Mesothelial cell of epicardium (in vitro differentiated cells): ENCODE data around the gene GLT8D1. TPM values are rescaled to one million over a fixed set of nuclear protein-coding genes. Genes with fewer than 3 reads are reported as not detected.
"Not testable (repeated sequence)": the region's sequence is repeated elsewhere in the genome, so short reads cannot be mapped to it uniquely, and the experiment has no call there.

Experiments
- DNase-seq, 2 experiments: peaks; one replicate each; pipeline ENCODE4 v3.0.0; 2021; ENCODE audit warnings: low spot score in 2 of 2; ENCODE audit not compliant: unreplicated experiment in 2 of 2
- H3K27ac Mint-ChIP-seq: 2 replicates; pipeline ENCODE4 v1.8.0; 2021; ENCODE audit warnings: mixed read lengths
- H3K27me3 Mint-ChIP-seq: 2 replicates; pipeline ENCODE4 v1.8.0; 2021; ENCODE audit warnings: low read depth, mixed read lengths
- H3K36me3 Mint-ChIP-seq: 2 replicates; pipeline ENCODE4 v1.8.0; 2021; ENCODE audit warnings: mixed read lengths
- H3K4me1 Mint-ChIP-seq: 2 replicates; pipeline ENCODE4 v1.8.0; 2021; ENCODE audit warnings: mixed read lengths
- H3K4me3 Mint-ChIP-seq: 2 replicates; pipeline ENCODE4 v1.8.0; 2021; ENCODE audit warnings: mild to moderate bottlenecking, moderate library complexity, mixed read lengths
- H3K9me3 Mint-ChIP-seq: 2 replicates; pipeline ENCODE4 v1.8.0; 2021; ENCODE audit warnings: mixed read lengths
- CTCF ChIP-seq: fragments of 200-600 bp; sonication (generic); IDR thresholded peaks from one replicate; pipeline ENCODE4 v1.5.0; 2021; ENCODE audit warnings: antibody characterized with exemption; ENCODE audit not compliant: unreplicated experiment
- total RNA-seq: library from RNA; stranded (reverse); gene quantifications from 3 replicates; pipeline ENCODE4 v1.2.1, GENCODE V29; 2021

GLT8D1 gene
- total RNA-seq, 1 donor from 2014 or later, result 79.2 TPM

- H3K9me3 Mint-ChIP-seq, result no peaks in the 10 kb centered on the region
- no peak overlapping the region for H3K27ac Mint-ChIP-seq
Measured at GRCh38 chr3:52742418-52743041, 36.9 kb upstream of the GLT8D1 start.

GRCh38 chr3:52739730-52740129 is 34.1 kb upstream of the GLT8D1 start:
- Mint-ChIP-seq H3K36me3 (peaks cover 41% of the 10 kb centered on the region), H3K4me3 (no peak overlapping the region), H3K9me3 (no peaks in the 10 kb centered on the region), H3K4me1 (no peaks in the 10 kb centered on the region), H3K27ac (no peak overlapping the region), H3K27me3 (no peaks in the 10 kb centered on the region)
- DNase-seq, result no peak
- no peak for TF ChIP-seq CTCF

More at GRCh38 chr3:52742418-52743041, 36.9 kb upstream of the GLT8D1 start:
- H3K4me3 Mint-ChIP-seq, result no peak overlapping the region
- no peaks in the 10 kb centered on the region for H3K27me3 Mint-ChIP-seq
- H3K4me1 Mint-ChIP-seq, result no peaks in the 10 kb centered on the region
- TF ChIP-seq CTCF, result no peak
- no peak for DNase-seq
- H3K36me3 Mint-ChIP-seq, result peaks cover 40% of the 10 kb centered on the region

DNA sequence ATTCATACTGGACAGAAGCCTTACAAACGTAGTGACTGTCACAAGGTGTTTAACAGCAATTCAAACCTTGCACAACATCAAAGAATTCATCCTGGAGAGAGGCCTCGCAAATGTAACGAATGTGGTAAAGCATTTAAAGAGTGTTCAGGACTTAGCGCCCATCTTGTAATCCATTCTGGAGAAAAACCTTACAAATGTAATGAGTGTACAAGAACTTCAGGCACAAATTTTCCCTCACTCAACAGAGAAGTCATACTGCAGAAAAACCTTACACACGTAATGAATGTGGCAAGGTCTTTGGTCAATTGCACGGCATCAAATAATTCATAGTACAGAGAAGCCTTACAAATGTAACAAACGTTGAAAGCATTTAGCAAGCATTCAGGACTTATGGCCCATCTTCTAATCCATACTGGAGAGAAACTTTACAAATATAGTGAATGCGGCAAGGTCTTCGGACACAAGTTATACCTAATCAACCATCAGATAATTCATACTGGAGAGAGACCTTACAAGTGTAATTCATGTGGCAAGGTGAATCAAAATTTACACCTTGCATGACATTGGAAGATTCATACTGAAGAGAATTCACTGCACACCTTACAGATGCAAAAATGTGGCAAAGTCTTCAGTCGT is 27.8 kb upstream of the GLT8D1 start:
- peaks cover 75% of the 10 kb centered on the region for H3K36me3 Mint-ChIP-seq
- no peaks in the 10 kb centered on the region for H3K4me1 Mint-ChIP-seq
- H3K9me3 Mint-ChIP-seq, result peaks cover 28% of the 10 kb centered on the region
- no peak for DNase-seq
- H3K4me3 Mint-ChIP-seq, result no peak overlapping the region
- TF ChIP-seq CTCF, result no peak
- H3K27me3 Mint-ChIP-seq, result no peaks in the 10 kb centered on the region
- H3K27ac Mint-ChIP-seq, result no peak overlapping the region

- Mint-ChIP-seq H3K36me3 (peaks cover 84% of the 10 kb centered on the region), H3K4me3 (no peak overlapping the region), H3K9me3 (peaks cover 32% of the 10 kb centered on the region), H3K4me1 (no peaks in the 10 kb centered on the region), H3K27me3 (no peaks in the 10 kb centered on the region), H3K27ac (no peak overlapping the region)
- TF ChIP-seq CTCF, result no peak
- no peak for DNase-seq
Measured at GRCh38 chr3:52731590-52731989, 26.0 kb upstream of the GLT8D1 start.

- no peak for TF ChIP-seq CTCF
Measured at GRCh38 chr3:52730681-52731080, 25.1 kb upstream of the GLT8D1 start.

GRCh38 chr3:52728753-52729152 is 23.2 kb upstream of the GLT8D1 start:
- DNase-seq, H3K27me3 Mint-ChIP-seq, H3K27ac Mint-ChIP-seq, H3K4me1 Mint-ChIP-seq, H3K4me3 Mint-ChIP-seq: not testable (repeated sequence)
- Mint-ChIP-seq H3K36me3 (peaks cover 69% of the 10 kb centered on the region), H3K9me3 (peaks cover 37% of the 10 kb centered on the region)

More at GRCh38 chr3:52730681-52731080, 25.1 kb upstream of the GLT8D1 start:
- Mint-ChIP-seq H3K36me3 (peaks cover 85% of the 10 kb centered on the region), H3K4me1 (no peaks in the 10 kb centered on the region), H3K9me3 (peaks cover 37% of the 10 kb centered on the region), H3K27ac (no peak overlapping the region), H3K27me3 (no peaks in the 10 kb centered on the region), H3K4me3 (no peak overlapping the region)
- no peak for DNase-seq
